BE2C (cell line): ENCODE measurements around the gene ETV1.

Source experiments
- DNase-seq: peaks from one replicate; pipeline ENCODE4 v3.0.0-alpha.2; 2020
- H3K27me3 ChIP-seq: fragments of 250-450 bp; sonication (Bioruptor Pico); 2 replicates; pipeline ENCODE4 v1.5.1; 2020; ENCODE audit warnings: mild to moderate bottlenecking
- H3K36me3 ChIP-seq: fragments of 250-450 bp; sonication (Bioruptor Pico); 2 replicates; pipeline ENCODE4 v1.5.1; 2020; ENCODE audit warnings: mild to moderate bottlenecking
- H3K4me1 ChIP-seq: fragments of 250-450 bp; sonication (Bioruptor Pico); 2 replicates; pipeline ENCODE4 v1.5.1; 2020
- H3K4me3 ChIP-seq: 2 replicates; pipeline ENCODE4 v1.5.1; 2011; ENCODE audit warnings: low read depth, low read length
- H3K9me3 ChIP-seq: fragments of 250-450 bp; sonication (Bioruptor Pico); 2 replicates; pipeline ENCODE4 v1.5.1; 2020
- CTCF ChIP-seq: IDR thresholded peaks from 2 replicates; pipeline ENCODE4 v1.5.1; 2012; ENCODE audit warnings: mild to moderate bottlenecking, low read depth, low read length

The ETV1 gene

GRCh38 chr7:13952921-13953320 lies 36.5 kb downstream of the ETV1 start:
- TF ChIP-seq CTCF: 0 out of 2 replicates have a peak, but pooled peaks have one; percentile 5
- H3K27me3 ChIP-seq: no peaks in the 10 kb centered on the region
- H3K4me1 ChIP-seq: peaks cover 43% of the 10 kb centered on the region
- no peaks in the 10 kb centered on the region for H3K9me3 ChIP-seq
- H3K36me3 ChIP-seq: no peaks in the 10 kb centered on the region
- H3K4me3 ChIP-seq: no peak overlapping the region
- no peak for DNase-seq

GRCh38 chr7:13949939-13950338 lies 39.5 kb downstream of the ETV1 start:
- Histone ChIP-seq H3K27me3 (no peaks in the 10 kb centered on the region), H3K4me3 (peak overlapping the region; percentile 22; the same call in 1 of the 2 replicates), H3K9me3 (no peaks in the 10 kb centered on the region), H3K4me1 (peaks cover 46% of the 10 kb centered on the region), H3K36me3 (no peaks in the 10 kb centered on the region)
- DNase-seq: no peak
- no peak for TF ChIP-seq CTCF

GRCh38 chr7:13949445-13949844 lies 40.0 kb downstream of the ETV1 start:
- no peaks in the 10 kb centered on the region for H3K27me3 ChIP-seq
- H3K4me1 ChIP-seq: peaks cover 49% of the 10 kb centered on the region
- DNase-seq: peak; percentile 83
- H3K9me3 ChIP-seq: no peaks in the 10 kb centered on the region
- peak overlapping the region; percentile 22; the same call in 1 of the 2 replicates for H3K4me3 ChIP-seq
- no peaks in the 10 kb centered on the region for H3K36me3 ChIP-seq
- TF ChIP-seq CTCF: no peak

GRCh38 chr7:13948019-13948801 lies 41.3 kb downstream of the ETV1 start:
- no peaks in the 10 kb centered on the region for H3K9me3 ChIP-seq
- no peak overlapping the region for H3K4me3 ChIP-seq
- H3K36me3 ChIP-seq: no peaks in the 10 kb centered on the region
- no peak for TF ChIP-seq CTCF
- H3K4me1 ChIP-seq: peaks cover 49% of the 10 kb centered on the region
- H3K27me3 ChIP-seq: no peaks in the 10 kb centered on the region
- no peak for DNase-seq

- no peaks in the 10 kb centered on the region for H3K9me3 ChIP-seq
- TF ChIP-seq CTCF: no peak
- H3K27me3 ChIP-seq: no peaks in the 10 kb centered on the region
- no peak overlapping the region for H3K4me3 ChIP-seq
- no peak for DNase-seq
- no peaks in the 10 kb centered on the region for H3K36me3 ChIP-seq
- peaks cover 44% of the 10 kb centered on the region for H3K4me1 ChIP-seq
Measured at GRCh38 chr7:13947535-13947934, 41.9 kb downstream of the ETV1 start.

GRCh38 chr7:13946181-13946580 lies 43.3 kb downstream of the ETV1 start:
- peaks cover 32% of the 10 kb centered on the region for H3K4me1 ChIP-seq
- DNase-seq: no peak

More at GRCh38 chr7:13946181-13946580, 43.3 kb downstream of the ETV1 start:
- Histone ChIP-seq H3K36me3 (no peaks in the 10 kb centered on the region), H3K27me3 (no peaks in the 10 kb centered on the region), H3K4me3 (peak overlapping the region; percentile 23), H3K9me3 (no peaks in the 10 kb centered on the region)
- no peak for TF ChIP-seq CTCF
